ENCODE measurements around the gene EDEM3. TPM values are rescaled to one million over a fixed set of nuclear protein-coding genes. Genes with fewer than 3 reads are reported as not detected.

The EDEM3 gene
- total RNA-seq, 3 donors from 2014 or later, result 42.3 to 44.5 (median 43.2) TPM

GRCh38 chr1:184672013-184672726, 82.5 kb downstream of the EDEM3 start:
- no peak for DNase-seq (ENCODE audit: low spot score in 2 of 2)
- Histone ChIP-seq H3K36me3 (no peaks in the 10 kb centered on the region), H3K27ac (no peak overlapping the region), H3K4me3 (no peak overlapping the region), H3K27me3 (no peaks in the 10 kb centered on the region), H3K4me1 (no peaks in the 10 kb centered on the region), H3K9me3 (no peaks in the 10 kb centered on the region)
- TF ChIP-seq CTCF (IDR thresholded peaks at IDR 0.05) (no peak), POLR2A (IDR thresholded peaks at IDR 0.05) (no peak), POLR2AphosphoS5 (IDR thresholded peaks at IDR 0.05) (no peak)
- intact Hi-C loops (cut with DNase I; ENCODE audit: low total_unique reads), result no loop called here

- TF ChIP-seq POLR2AphosphoS5 (IDR thresholded peaks at IDR 0.05) (no peak), POLR2A (IDR thresholded peaks at IDR 0.05) (no peak), CTCF (IDR thresholded peaks at IDR 0.05) (no peak)
- intact Hi-C loops (cut with DNase I; ENCODE audit: low total_unique reads), result no loop called here
- no peak for DNase-seq (ENCODE audit: low spot score in 2 of 2)
- no peak overlapping the region for H3K27ac ChIP-seq
- H3K9me3 ChIP-seq, result no peaks in the 10 kb centered on the region
- H3K27me3 ChIP-seq, result no peaks in the 10 kb centered on the region
- H3K36me3 ChIP-seq, result no peaks in the 10 kb centered on the region
- no peaks in the 10 kb centered on the region for H3K4me1 ChIP-seq
- H3K4me3 ChIP-seq, result no peak overlapping the region
Observed at GRCh38 chr1:184669391-184669790, 85.3 kb downstream of the EDEM3 start.

- no peak overlapping the region for H3K4me3 ChIP-seq
- no peaks in the 10 kb centered on the region for H3K36me3 ChIP-seq
- H3K27me3 ChIP-seq, result no peaks in the 10 kb centered on the region
- intact Hi-C loops (cut with DNase I; ENCODE audit: low total_unique reads), result no loop called here
- H3K9me3 ChIP-seq, result no peaks in the 10 kb centered on the region
- no peak for DNase-seq (ENCODE audit: low spot score in 2 of 2)
- no peak overlapping the region for H3K27ac ChIP-seq
- TF ChIP-seq POLR2AphosphoS5 (IDR thresholded peaks at IDR 0.05) (no peak), POLR2A (IDR thresholded peaks at IDR 0.05) (no peak), CTCF (IDR thresholded peaks at IDR 0.05) (no peak)
- no peaks in the 10 kb centered on the region for H3K4me1 ChIP-seq
Observed at GRCh38 chr1:184665360-184665759, 89.3 kb downstream of the EDEM3 start.

GRCh38 chr1:184664661-184665060, 90.0 kb downstream of the EDEM3 start:
- TF ChIP-seq POLR2AphosphoS5 (IDR thresholded peaks at IDR 0.05) (no peak), CTCF (IDR thresholded peaks at IDR 0.05) (no peak), POLR2A (IDR thresholded peaks at IDR 0.05) (no peak)
- Histone ChIP-seq H3K27ac (peak overlapping the region; percentile 10 to 66), H3K9me3 (no peaks in the 10 kb centered on the region), H3K4me1 (no peaks in the 10 kb centered on the region), H3K36me3 (no peaks in the 10 kb centered on the region), H3K27me3 (no peaks in the 10 kb centered on the region), H3K4me3 (peak overlapping the region in 2 of 3 donors; percentile 45 to 61)
- no peak for DNase-seq (ENCODE audit: low spot score in 2 of 2)
- intact Hi-C loops (cut with DNase I; ENCODE audit: low total_unique reads), result no loop called here

- H3K4me1 ChIP-seq, result no peaks in the 10 kb centered on the region
- peak in 1 of 3 donors; percentile 49 for TF ChIP-seq POLR2AphosphoS5 (IDR thresholded peaks at IDR 0.05)
- no peak for TF ChIP-seq POLR2A (IDR thresholded peaks at IDR 0.05)
- peak; percentile 88 to 95 (median 94) for TF ChIP-seq CTCF (IDR thresholded peaks at IDR 0.05)
- peak overlapping the region; percentile 27 to 61 (median 45) for H3K4me3 ChIP-seq
- intact Hi-C loops (cut with DNase I; ENCODE audit: low total_unique reads), result no loop called here
- H3K36me3 ChIP-seq, result no peaks in the 10 kb centered on the region
- H3K27ac ChIP-seq, result peak overlapping the region; percentile 10 to 66
- peak; percentile 63 to 83 for DNase-seq (ENCODE audit: low spot score in 2 of 2)
- no peaks in the 10 kb centered on the region for H3K27me3 ChIP-seq
- no peaks in the 10 kb centered on the region for H3K9me3 ChIP-seq
Observed at GRCh38 chr1:184664042-184664660, 90.5 kb downstream of the EDEM3 start.

All from breast epithelium (tissue), 4 donors.